A549 (cell line): ENCODE data around the gene AFAP1L2.

Experiments used
- POLR2A ChIP-seq: IDR thresholded peaks from 2 replicates; pipeline ENCODE4 v1.6.1; 2012; ENCODE audit warnings: mild to moderate bottlenecking, low read length
- ZC3H11A ChIP-seq: fragments of 450-650 bp; IDR thresholded peaks from 2 replicates; pipeline ENCODE4 v1.6.1; 2014; ENCODE audit warnings: antibody characterized with exemption, mild to moderate bottlenecking
- ZNF302 ChIP-seq: fragments of 250-450 bp; sonication (Bioruptor Pico); IDR thresholded peaks from 2 replicates; pipeline ENCODE4 v1.9.0; 2021; ENCODE audit warnings: inconsistent platforms, mild to moderate bottlenecking, moderate library complexity
- TF ChIP-seq, protein P1 (sequence below): IDR thresholded peaks from 2 replicates; pipeline ENCODE4 v1.6.1; 2012
- TF ChIP-seq, protein P2 (sequence below): fragments of 200-600 bp; sonication (generic); IDR thresholded peaks from 2 replicates; pipeline ENCODE4 v1.6.1; 2016; ENCODE audit warnings: antibody characterized with exemption, mild to moderate bottlenecking, moderate library complexity
- TF ChIP-seq, protein P3 (sequence below): fragments of >200 bp; sonication (Bioruptor Twin); formaldehyde crosslinking; IDR thresholded peaks from 3 replicates; pipeline ENCODE4 v1.5.1; 2016
- TF ChIP-seq, protein P4 (sequence below): fragments of 150-350 bp; IDR thresholded peaks from 2 replicates; pipeline ENCODE4 v1.6.1; 2014; ENCODE audit warnings: low read depth, mild to moderate bottlenecking, low read length

DNA sequence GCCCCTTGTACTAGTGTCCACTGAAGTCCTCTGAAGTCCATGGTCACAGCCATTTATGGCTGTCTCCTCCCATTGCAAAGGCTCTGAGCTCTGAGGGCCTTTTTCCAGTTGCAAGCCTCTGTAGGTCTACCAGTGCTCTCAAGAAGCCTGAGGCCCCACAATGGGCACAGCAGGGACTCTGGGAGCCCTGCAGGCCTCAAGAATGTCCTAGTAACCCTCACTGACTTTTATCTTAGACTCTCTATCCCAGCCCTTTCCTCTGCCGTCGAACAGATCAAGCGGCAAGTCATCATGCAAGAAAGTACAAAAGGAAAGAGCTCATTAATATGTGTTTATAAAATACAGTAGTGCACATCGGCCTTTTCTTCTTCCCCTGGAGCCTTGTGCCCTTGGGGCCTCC, 141.8 kb downstream of the AFAP1L2 start:
- TF ChIP-seq POLR2A (no peak), ZNF302 (CRISPR knock-in tag) (no peak), ZC3H11A (no peak)
- TF ChIP-seq, protein P1, sequence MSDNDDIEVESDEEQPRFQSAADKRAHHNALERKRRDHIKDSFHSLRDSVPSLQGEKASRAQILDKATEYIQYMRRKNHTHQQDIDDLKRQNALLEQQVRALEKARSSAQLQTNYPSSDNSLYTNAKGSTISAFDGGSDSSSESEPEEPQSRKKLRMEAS: no peak
- TF ChIP-seq, protein P2, sequence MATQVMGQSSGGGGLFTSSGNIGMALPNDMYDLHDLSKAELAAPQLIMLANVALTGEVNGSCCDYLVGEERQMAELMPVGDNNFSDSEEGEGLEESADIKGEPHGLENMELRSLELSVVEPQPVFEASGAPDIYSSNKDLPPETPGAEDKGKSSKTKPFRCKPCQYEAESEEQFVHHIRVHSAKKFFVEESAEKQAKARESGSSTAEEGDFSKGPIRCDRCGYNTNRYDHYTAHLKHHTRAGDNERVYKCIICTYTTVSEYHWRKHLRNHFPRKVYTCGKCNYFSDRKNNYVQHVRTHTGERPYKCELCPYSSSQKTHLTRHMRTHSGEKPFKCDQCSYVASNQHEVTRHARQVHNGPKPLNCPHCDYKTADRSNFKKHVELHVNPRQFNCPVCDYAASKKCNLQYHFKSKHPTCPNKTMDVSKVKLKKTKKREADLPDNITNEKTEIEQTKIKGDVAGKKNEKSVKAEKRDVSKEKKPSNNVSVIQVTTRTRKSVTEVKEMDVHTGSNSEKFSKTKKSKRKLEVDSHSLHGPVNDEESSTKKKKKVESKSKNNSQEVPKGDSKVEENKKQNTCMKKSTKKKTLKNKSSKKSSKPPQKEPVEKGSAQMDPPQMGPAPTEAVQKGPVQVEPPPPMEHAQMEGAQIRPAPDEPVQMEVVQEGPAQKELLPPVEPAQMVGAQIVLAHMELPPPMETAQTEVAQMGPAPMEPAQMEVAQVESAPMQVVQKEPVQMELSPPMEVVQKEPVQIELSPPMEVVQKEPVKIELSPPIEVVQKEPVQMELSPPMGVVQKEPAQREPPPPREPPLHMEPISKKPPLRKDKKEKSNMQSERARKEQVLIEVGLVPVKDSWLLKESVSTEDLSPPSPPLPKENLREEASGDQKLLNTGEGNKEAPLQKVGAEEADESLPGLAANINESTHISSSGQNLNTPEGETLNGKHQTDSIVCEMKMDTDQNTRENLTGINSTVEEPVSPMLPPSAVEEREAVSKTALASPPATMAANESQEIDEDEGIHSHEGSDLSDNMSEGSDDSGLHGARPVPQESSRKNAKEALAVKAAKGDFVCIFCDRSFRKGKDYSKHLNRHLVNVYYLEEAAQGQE: no peak
- TF ChIP-seq, protein P3, sequence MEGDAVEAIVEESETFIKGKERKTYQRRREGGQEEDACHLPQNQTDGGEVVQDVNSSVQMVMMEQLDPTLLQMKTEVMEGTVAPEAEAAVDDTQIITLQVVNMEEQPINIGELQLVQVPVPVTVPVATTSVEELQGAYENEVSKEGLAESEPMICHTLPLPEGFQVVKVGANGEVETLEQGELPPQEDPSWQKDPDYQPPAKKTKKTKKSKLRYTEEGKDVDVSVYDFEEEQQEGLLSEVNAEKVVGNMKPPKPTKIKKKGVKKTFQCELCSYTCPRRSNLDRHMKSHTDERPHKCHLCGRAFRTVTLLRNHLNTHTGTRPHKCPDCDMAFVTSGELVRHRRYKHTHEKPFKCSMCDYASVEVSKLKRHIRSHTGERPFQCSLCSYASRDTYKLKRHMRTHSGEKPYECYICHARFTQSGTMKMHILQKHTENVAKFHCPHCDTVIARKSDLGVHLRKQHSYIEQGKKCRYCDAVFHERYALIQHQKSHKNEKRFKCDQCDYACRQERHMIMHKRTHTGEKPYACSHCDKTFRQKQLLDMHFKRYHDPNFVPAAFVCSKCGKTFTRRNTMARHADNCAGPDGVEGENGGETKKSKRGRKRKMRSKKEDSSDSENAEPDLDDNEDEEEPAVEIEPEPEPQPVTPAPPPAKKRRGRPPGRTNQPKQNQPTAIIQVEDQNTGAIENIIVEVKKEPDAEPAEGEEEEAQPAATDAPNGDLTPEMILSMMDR: no peak
- TF ChIP-seq, protein P4, sequence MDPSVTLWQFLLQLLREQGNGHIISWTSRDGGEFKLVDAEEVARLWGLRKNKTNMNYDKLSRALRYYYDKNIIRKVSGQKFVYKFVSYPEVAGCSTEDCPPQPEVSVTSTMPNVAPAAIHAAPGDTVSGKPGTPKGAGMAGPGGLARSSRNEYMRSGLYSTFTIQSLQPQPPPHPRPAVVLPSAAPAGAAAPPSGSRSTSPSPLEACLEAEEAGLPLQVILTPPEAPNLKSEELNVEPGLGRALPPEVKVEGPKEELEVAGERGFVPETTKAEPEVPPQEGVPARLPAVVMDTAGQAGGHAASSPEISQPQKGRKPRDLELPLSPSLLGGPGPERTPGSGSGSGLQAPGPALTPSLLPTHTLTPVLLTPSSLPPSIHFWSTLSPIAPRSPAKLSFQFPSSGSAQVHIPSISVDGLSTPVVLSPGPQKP: no peak
